Esophagus squamous epithelium (tissue), 4 donors: Measurements from ENCODE around the gene RPH3AL.

Source experiments
- CTCF ChIP-seq, 6 experiments: fragments of 450-650 bp in 4 of 6; fragments of 200-600 bp in 2 of 6; sonication (generic) in 2 of 6; IDR thresholded peaks; one replicate each; pipeline ENCODE4 v1.5.1; 2016 to 2019; ENCODE audit warnings: antibody characterized with exemption in 6 of 6, mild to moderate bottlenecking in 4 of 6, moderate library complexity in 4 of 6
- POLR2A ChIP-seq, 4 donors: fragments of 450-650 bp; IDR thresholded peaks; one replicate each; pipeline ENCODE4 v1.6.1; 2017; ENCODE audit warnings: antibody characterized with exemption in 4 of 4, mild to moderate bottlenecking in 4 of 4, moderate library complexity in 3 of 4

GRCh38 chr17:226108-227077 lies 126.2 kb downstream of the RPH3AL start:
- TF ChIP-seq POLR2A (IDR thresholded peaks at IDR 0.05) (no peak), CTCF (IDR thresholded peaks at IDR 0.05) (no peak)
